ENCODE data around the gene SMIM11. TPM values are rescaled to one million over a fixed set of nuclear protein-coding genes. Genes with fewer than 3 reads are reported as not detected.
"Not testable (repeated sequence)": the region's sequence is repeated elsewhere in the genome, so short reads cannot be mapped to it uniquely, and the experiment has no call there.

SMIM11 gene
- total RNA-seq, 2 experiments from 2014 or later = 3.4 to 6.7 TPM

DNA sequence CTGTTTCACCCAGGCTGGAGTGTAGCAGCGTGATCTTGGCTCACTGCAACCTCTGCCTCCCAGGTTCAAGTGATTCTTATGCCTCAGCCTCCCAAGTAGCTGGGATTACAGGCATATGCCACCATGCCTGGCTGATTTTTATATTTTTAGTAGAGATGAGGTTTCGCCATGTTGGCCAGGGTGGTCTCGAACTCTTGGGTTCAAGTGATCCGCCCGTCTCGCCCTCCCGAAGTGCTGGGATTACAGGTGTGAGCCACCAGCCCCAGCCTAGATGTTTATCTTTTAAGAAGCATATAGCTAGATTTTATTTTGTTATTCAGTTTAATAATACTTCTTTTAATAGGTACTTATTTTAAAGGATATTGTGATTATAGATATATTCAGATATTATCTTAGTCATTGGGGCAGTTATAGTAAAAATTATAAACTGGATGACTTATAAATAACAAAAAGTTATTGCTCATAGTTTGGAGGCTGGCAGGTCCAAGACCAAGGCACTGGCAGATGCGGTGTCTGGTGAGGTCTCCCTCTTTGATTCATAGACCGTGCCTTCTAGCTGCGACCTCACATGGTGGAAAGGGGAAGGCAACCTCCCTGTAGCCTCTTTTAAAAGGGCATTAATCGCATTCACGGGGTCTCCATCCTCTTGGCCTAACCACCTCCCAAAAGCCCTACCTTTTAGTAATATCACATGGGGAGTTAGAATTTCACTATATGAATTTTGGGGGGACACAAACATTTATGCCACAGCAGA, 14.6 kb upstream of the SMIM11 start:
- Mint-ChIP-seq H3K36me3 (peaks cover 1% of the 10 kb centered on the region), H3K4me3 (no peak overlapping the region), H3K4me1 (peaks cover 7% of the 10 kb centered on the region), H3K27me3 (peaks cover 52% of the 10 kb centered on the region), H3K27ac (no peak overlapping the region), H3K9me3 (ENCODE audit: low read depth) (no peaks in the 10 kb centered on the region)
- peak; percentile 26 for DNase-seq
- CTCF ChIA-PET = interaction anchor here (1.3 to 2.6 kb wide), 5 partner anchors 13 to 442 kb away, joined by 3 to 13 read pairs (median 5); no protein-coding TSS in a partner anchor
- ATAC-seq = no peak

- no peak for DNase-seq
- no peaks in the 10 kb centered on the region for H3K9me3 Mint-ChIP-seq (ENCODE audit: low read depth)
- CTCF ChIA-PET = interaction anchor here (0.6 to 2.6 kb wide), 12 partner anchors 13 to 439 kb away, joined by 3 to 13 read pairs (median 4); no protein-coding TSS in a partner anchor
- peaks cover 7% of the 10 kb centered on the region for H3K4me1 Mint-ChIP-seq
- no peak for ATAC-seq
- no peak overlapping the region for H3K27ac Mint-ChIP-seq
- H3K36me3 Mint-ChIP-seq = no peaks in the 10 kb centered on the region
- peaks cover 42% of the 10 kb centered on the region for H3K27me3 Mint-ChIP-seq
- H3K4me3 Mint-ChIP-seq = no peak overlapping the region
These were observed 13.2 kb upstream of the SMIM11 start for GRCh38 chr21:34362136-34362444.

DNA sequence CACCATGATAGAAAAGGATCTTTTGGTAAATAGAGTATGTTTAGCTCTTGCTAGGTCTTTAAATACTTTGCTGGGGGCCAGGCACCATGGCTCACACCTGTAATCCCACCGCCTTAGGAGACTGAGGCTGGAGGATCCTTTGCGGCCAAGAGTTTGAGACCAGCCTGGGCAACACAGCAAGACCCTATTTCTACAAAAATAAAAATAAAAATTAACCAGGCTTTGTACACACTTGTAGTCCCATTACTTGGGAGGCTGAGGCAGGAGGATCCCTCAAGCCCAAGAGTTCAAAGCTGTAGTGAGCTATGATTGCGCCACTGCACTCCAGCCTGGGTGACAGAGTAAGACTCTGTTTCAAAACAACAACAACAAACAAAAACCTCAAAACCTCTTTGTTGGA, 12.6 kb upstream of the SMIM11 start:
- no peak for DNase-seq
- Mint-ChIP-seq H3K36me3 (no peaks in the 10 kb centered on the region), H3K27me3 (peaks cover 39% of the 10 kb centered on the region), H3K4me3 (no peak overlapping the region), H3K27ac (no peak overlapping the region), H3K4me1 (peaks cover 7% of the 10 kb centered on the region), H3K9me3 (ENCODE audit: low read depth) (no peaks in the 10 kb centered on the region)
- CTCF ChIA-PET = interaction anchor here (0.6 to 2.6 kb wide), 13 partner anchors 14 to 440 kb away, joined by 3 to 13 read pairs (median 4); no protein-coding TSS in a partner anchor
- no peak for ATAC-seq

DNA sequence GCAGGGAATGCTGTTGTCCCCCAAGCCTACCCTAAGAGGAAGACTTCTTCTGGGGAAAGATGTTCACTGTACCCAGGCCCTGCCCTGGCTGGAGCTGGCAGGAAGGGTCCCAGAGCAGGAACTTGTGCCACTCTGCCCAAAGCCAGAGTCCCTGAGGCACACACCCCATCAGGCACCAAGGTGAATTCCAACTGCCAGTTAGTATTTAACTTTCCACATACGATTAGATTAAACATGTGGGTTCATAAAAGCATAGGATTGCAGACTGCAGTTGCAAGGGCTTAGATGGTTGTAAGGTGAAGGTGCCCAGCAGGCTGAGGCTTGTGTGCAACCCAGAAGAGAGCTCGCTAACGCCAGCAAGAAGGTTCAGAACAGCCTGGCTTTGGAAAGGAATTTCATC, 11.6 kb upstream of the SMIM11 start, which contains the start of gene KCNE2:
Gene KCNE2, plus strand, starts transcription at position 274 of the 400 bp plus-strand sequence. CDS start 6,473 bp downstream, outside the sequence.
- Mint-ChIP-seq H3K27ac (no peak within 1 kb of the TSS), H3K4me3 (no peak within 1 kb of the TSS), H3K36me3 (no peaks in the 10 kb centered on the region), H3K9me3 (ENCODE audit: low read depth) (no peaks in the 10 kb centered on the region), H3K4me1 (peaks cover 7% of the 10 kb centered on the region), H3K27me3 (peaks cover 31% of the 10 kb centered on the region)
- ATAC-seq (no peak), DNase-seq (peak; percentile 22)
- CTCF ChIA-PET = interaction anchor here (2.2 kb wide), 1 partner anchor 16 kb away, joined by 6 read pairs; no protein-coding TSS in a partner anchor

DNA sequence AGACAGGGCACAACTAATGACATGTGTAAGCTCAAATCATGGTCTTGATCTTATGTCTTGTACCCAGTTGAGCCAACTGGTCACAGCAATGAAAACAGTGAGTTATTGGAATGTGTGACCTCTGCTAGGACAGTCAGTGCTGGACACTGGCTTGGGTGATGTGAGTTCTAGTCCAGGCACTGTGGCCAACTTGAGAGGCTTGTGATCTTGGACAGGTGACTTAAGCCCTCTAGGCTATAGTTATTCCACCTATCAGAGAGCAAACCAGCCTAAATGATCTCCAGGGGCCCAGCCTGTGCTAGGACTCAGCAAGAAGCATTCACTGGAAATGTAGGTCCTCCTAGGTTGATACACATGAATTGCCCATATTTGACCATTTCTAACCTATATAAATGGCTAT, 10.4 kb upstream of the SMIM11 start:
- peak; percentile 9 for DNase-seq
- ATAC-seq = no peak
- no peaks in the 10 kb centered on the region for H3K9me3 Mint-ChIP-seq (ENCODE audit: low read depth)
- CTCF ChIA-PET = interaction anchor here (1.5 to 2.2 kb wide), 2 partner anchors 17 to 266 kb away, joined by 5 to 6 read pairs; no protein-coding TSS in a partner anchor
- H3K27me3 Mint-ChIP-seq = peaks cover 29% of the 10 kb centered on the region
- H3K27ac Mint-ChIP-seq = no peak overlapping the region
- H3K4me3 Mint-ChIP-seq = no peak overlapping the region
- no peaks in the 10 kb centered on the region for H3K36me3 Mint-ChIP-seq
- H3K4me1 Mint-ChIP-seq = peaks cover 7% of the 10 kb centered on the region

DNA sequence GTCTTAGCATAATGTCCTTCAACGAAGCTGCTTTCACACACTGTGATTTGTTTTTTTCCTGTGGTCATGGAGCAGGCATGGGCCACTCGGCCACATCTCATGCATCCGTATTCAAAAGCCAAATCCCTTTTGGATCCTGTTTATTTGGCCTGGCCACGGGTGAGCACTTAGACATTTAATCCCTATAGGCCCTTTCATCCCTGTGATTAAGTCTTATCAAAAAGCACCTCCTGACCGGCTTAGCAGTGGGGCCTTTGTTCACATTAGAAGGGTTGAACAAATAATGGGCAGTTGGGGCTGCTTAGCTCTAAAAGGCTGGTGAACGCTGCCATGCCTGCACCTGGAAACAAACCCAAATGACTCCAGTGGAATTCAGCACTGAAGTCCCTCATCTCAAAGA, 9.5 kb upstream of the SMIM11 start:
- H3K9me3 Mint-ChIP-seq (ENCODE audit: low read depth) = no peaks in the 10 kb centered on the region
- CTCF ChIA-PET = interaction anchor here (0.9 to 1.5 kb wide), 2 partner anchors 18 to 265 kb away, joined by 4 to 5 read pairs; no protein-coding TSS in a partner anchor
- no peak overlapping the region for H3K4me3 Mint-ChIP-seq
- no peak for ATAC-seq
- peaks cover 7% of the 10 kb centered on the region for H3K4me1 Mint-ChIP-seq
- H3K27ac Mint-ChIP-seq = no peak overlapping the region
- peak; percentile 35 for DNase-seq
- peaks cover 25% of the 10 kb centered on the region for H3K27me3 Mint-ChIP-seq
- no peaks in the 10 kb centered on the region for H3K36me3 Mint-ChIP-seq

- no peaks in the 10 kb centered on the region for H3K9me3 Mint-ChIP-seq (ENCODE audit: low read depth)
- peak overlapping the region; percentile 4 for H3K27ac Mint-ChIP-seq
- no peaks in the 10 kb centered on the region for H3K36me3 Mint-ChIP-seq
- peak; percentile 76 for ATAC-seq
- H3K4me1 Mint-ChIP-seq = no peaks in the 10 kb centered on the region
- no peak overlapping the region for H3K4me3 Mint-ChIP-seq
- peak; percentile 57 for DNase-seq
- CTCF ChIA-PET = interaction anchor here (0.5 to 1.6 kb wide), 12 partner anchors 19 to 445 kb away, joined by 3 to 7 read pairs (median 4); no protein-coding TSS in a partner anchor
- H3K27me3 Mint-ChIP-seq = peaks cover 19% of the 10 kb centered on the region
These were observed 7.9 kb upstream of the SMIM11 start for GRCh38 chr21:34367320-34367935.

DNA sequence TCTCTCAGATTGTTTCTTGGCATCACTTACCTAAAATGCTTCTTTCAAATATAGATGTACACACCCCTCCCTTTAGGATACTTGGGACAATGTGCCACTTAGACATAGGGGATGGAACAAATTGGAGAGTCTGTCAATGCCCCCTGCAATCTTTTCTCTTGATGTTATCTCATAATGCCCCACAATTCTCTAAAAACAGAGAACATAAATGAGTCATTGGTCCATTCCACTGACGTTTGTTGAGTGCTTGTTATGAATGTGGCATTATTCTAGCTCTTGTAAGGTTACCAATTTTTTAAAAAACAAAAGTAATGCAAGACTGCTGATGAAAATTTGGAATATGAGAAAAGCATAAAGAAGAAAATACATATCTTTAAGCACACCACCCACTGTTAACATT, 5.6 kb upstream of the SMIM11 start:
- ATAC-seq = no peak
- Mint-ChIP-seq H3K9me3 (ENCODE audit: low read depth) (no peaks in the 10 kb centered on the region), H3K4me1 (no peaks in the 10 kb centered on the region), H3K27me3 (peaks cover 15% of the 10 kb centered on the region), H3K36me3 (no peaks in the 10 kb centered on the region), H3K4me3 (no peak overlapping the region), H3K27ac (no peak overlapping the region)
- CTCF ChIA-PET = no interaction called here
- no peak for DNase-seq

DNA sequence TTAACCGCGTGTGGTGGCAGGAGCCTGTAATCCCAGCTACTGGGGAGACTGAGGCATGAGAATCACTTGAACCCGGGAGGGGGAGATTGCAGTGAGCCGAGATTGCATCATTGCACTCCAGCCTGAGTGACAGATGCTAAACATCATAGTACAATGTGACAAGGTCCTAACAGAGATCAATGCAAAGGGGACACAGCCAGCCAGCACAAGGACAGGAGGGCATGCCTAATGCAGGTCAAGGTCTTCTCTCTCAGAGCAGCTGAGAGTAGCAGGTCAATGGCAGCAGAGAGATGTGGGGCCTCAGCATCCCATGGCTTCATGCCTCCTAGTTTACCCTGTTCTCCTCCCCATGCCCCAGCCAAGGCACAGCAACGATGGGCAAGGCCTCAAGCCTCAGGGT, 3.0 kb upstream of the SMIM11 start:
- Mint-ChIP-seq H3K4me1 (no peaks in the 10 kb centered on the region), H3K9me3 (ENCODE audit: low read depth) (no peaks in the 10 kb centered on the region), H3K27ac (no peak overlapping the region), H3K4me3 (no peak overlapping the region), H3K36me3 (no peaks in the 10 kb centered on the region), H3K27me3 (peaks cover 15% of the 10 kb centered on the region)
- peak; percentile 16 for DNase-seq
- CTCF ChIA-PET = no interaction called here
- ATAC-seq = no peak

DNA sequence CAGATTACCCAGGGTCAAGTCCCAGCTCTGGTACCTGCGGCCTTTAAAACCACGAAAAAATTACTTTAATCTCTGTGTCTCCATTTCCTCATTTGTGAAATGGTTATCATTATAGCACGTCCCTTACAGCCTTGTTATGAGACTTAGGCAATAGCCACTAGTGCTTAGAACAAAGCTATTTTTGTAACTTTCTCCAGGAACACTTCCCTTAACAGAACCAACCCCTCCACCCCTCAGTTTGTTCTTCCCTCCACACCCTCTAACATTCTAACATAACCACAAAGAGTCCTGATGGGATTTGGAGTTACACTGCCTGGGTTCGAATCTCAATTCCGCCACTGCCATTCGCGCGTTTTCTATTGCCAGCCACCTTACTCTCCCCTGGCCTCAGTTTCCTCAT, 845 bp upstream of the SMIM11 start:
- not testable (repeated sequence) for H3K4me1 Mint-ChIP-seq; H3K4me3 Mint-ChIP-seq; H3K9me3 Mint-ChIP-seq (ENCODE audit: low read depth); H3K27ac Mint-ChIP-seq; ATAC-seq; DNase-seq; H3K27me3 Mint-ChIP-seq; H3K36me3 Mint-ChIP-seq
- CTCF ChIA-PET = interaction anchor here (1.7 kb wide), 1 partner anchor 257 kb away, joined by 3 read pairs; no protein-coding TSS in a partner anchor

- CTCF ChIA-PET; H3K27ac Mint-ChIP-seq; H3K36me3 Mint-ChIP-seq; H3K9me3 Mint-ChIP-seq (ENCODE audit: low read depth); H3K4me3 Mint-ChIP-seq; DNase-seq; H3K4me1 Mint-ChIP-seq; H3K27me3 Mint-ChIP-seq: not testable (repeated sequence)
- ATAC-seq = peak; percentile 86
These were observed 289 bp downstream of the SMIM11 start for GRCh38 chr21:34375619-34375972.

DNA sequence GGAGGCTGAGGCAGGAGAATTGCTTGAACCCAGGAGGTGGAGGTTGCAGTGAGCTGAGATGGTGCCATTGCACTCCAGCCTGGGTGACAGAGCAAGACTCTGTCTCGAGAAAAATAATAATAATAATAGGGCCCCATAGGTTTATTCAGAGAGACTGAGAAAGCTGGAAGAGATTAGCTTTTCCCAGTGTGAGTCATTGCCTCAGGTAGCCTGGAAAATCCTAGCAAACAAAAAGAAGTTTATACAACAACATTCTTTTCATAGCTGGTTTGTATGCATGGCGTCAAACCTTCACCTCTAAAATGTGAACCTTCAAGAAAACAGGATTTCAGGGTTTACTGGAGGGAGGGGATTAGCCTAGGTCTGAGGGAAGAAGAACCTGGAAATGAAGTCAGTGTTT, 7.8 kb downstream of the SMIM11 start:
- DNase-seq; ATAC-seq; H3K4me1 Mint-ChIP-seq; CTCF ChIA-PET; H3K27me3 Mint-ChIP-seq; H3K4me3 Mint-ChIP-seq; H3K36me3 Mint-ChIP-seq; H3K27ac Mint-ChIP-seq; H3K9me3 Mint-ChIP-seq (ENCODE audit: low read depth): not testable (repeated sequence)

DNA sequence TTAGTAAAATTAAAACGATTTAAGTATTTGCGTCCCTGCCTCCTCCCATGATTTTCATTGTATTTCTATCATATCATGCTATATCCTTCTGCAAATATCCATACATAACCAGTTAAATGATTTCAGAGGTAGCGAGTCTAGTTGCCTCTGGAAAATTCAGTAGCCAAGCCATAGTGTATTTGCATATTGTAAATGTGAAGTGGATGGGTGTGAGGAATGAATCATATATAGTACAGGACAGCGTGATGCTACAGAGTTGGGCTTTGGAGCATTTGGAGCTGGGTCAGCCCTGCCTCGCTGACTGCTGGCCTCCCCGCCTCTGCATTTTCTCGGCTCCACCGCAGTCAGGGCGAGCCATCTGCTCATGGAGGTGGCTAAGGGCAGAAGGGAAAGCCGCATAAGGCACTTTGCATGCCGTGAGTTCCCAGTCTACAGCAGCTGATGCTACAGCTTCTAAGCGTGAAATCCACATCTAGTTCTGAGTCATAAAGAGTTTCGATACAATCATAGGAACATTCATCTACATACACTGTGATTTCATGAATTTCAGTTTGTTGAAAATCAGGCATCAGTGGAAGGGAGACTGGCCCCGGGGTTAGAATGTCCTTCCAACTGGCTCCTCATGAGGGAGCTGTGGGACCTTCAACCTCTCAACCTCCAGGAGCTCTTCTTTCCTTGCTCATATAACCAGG, 8.6 kb downstream of the SMIM11 start:
- CTCF ChIA-PET; H3K4me3 Mint-ChIP-seq; H3K4me1 Mint-ChIP-seq; H3K27ac Mint-ChIP-seq; DNase-seq; H3K9me3 Mint-ChIP-seq (ENCODE audit: low read depth); H3K36me3 Mint-ChIP-seq; H3K27me3 Mint-ChIP-seq: not testable (repeated sequence)
- peak; percentile 76 for ATAC-seq
